IPS-18a (cell line): ENCODE results near the gene DCLRE1C.
A peak's percentile ranks its signal among the peaks of the same experiment; 100 is the strongest.
"Not testable (repeated sequence)": the region's sequence is repeated elsewhere in the genome, so short reads cannot be mapped to it uniquely, and the experiment has no call there.

ENCODE experiments used
- H3K27ac ChIP-seq: one replicate; pipeline ENCODE4 v1.5.1; 2013; ENCODE audit warnings: low read length
- H3K27me3 ChIP-seq: one replicate; pipeline ENCODE4 v1.6.1; 2013; ENCODE audit warnings: mild to moderate bottlenecking, low read length; ENCODE audit not compliant: control insufficient read depth, insufficient read depth
- H3K36me3 ChIP-seq: one replicate; pipeline ENCODE4 v1.6.1; 2013; ENCODE audit warnings: low read depth, low read length; ENCODE audit not compliant: control insufficient read depth
- H3K4me1 ChIP-seq: one replicate; pipeline ENCODE4 v1.6.1; 2013; ENCODE audit warnings: low read depth, low read length; ENCODE audit not compliant: control insufficient read depth
- H3K4me3 ChIP-seq: one replicate; pipeline ENCODE4 v1.5.1; 2013; ENCODE audit warnings: low read length
- H3K9ac ChIP-seq: one replicate; pipeline ENCODE4 v1.6.1; 2013; ENCODE audit warnings: mild to moderate bottlenecking, low read length, moderate library complexity
- H3K9me3 ChIP-seq: one replicate; pipeline ENCODE4 v1.6.1; 2013; ENCODE audit warnings: low read depth, low read length; ENCODE audit not compliant: control insufficient read depth

DCLRE1C gene

GRCh38 chr10:14967897-14968296 is 14.0 kb upstream of the DCLRE1C start:
- no peak overlapping the region for H3K27ac ChIP-seq
- H3K36me3 ChIP-seq: no peaks in the 10 kb centered on the region
- H3K4me3 ChIP-seq: no peak overlapping the region
- H3K9me3 ChIP-seq: no peaks in the 10 kb centered on the region
- H3K27me3 ChIP-seq: peaks cover 38% of the 10 kb centered on the region
- H3K4me1 ChIP-seq: no peaks in the 10 kb centered on the region
- H3K9ac ChIP-seq: no peak overlapping the region

- no peaks in the 10 kb centered on the region for H3K9me3 ChIP-seq
- peak within 1 kb of the TSS; percentile 66 for H3K9ac ChIP-seq
- H3K27ac ChIP-seq: peak within 1 kb of the TSS; percentile 55
- no peaks in the 10 kb centered on the region for H3K4me1 ChIP-seq
- H3K27me3 ChIP-seq: peaks cover 73% of the 10 kb centered on the region
- H3K4me3 ChIP-seq: peak within 1 kb of the TSS; percentile 77
- H3K36me3 ChIP-seq: no peaks in the 10 kb centered on the region
These were observed 5.5 kb upstream of the DCLRE1C start, which contains the start of gene MEIG1 for GRCh38 chr10:14959221-14960057. Gene MEIG1 (plus strand): TSS chr10:14959388. CDS start chr10:14966469, 7,081 bp downstream.

- Histone ChIP-seq H3K4me1 (no peaks in the 10 kb centered on the region), H3K27ac (no peak overlapping the region), H3K9me3 (no peaks in the 10 kb centered on the region), H3K9ac (no peak overlapping the region), H3K27me3 (peaks cover 73% of the 10 kb centered on the region), H3K36me3 (no peaks in the 10 kb centered on the region), H3K4me3 (peak overlapping the region; percentile 77)
These were observed 5.0 kb upstream of the DCLRE1C start for GRCh38 chr10:14958872-14959220.

DNA sequence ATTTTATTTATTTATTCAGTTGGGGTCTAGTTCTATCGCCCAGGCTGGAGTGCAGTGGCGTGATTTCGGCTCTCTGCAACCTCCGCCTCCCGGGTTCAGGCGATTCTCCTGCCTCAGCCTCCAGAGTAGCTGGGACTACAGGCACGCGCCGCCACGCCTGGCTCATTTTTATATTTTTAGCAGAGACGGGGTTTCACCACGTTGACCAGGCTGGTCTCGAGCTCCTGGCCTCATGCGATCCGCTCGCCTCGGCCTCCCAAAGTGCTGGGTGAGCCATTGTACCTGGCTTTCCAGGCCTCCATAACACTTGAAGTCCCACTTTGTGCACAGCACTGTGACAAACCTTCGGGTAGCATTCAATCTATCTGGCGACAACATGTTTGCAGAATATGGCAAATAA is 1.0 kb upstream of the DCLRE1C start:
- Histone ChIP-seq H3K4me3 (no peak overlapping the region), H3K4me1 (peaks cover 8% of the 10 kb centered on the region), H3K9me3 (no peaks in the 10 kb centered on the region), H3K27me3 (peaks cover 64% of the 10 kb centered on the region), H3K9ac (no peak overlapping the region), H3K36me3 (no peaks in the 10 kb centered on the region), H3K27ac (no peak overlapping the region)

DNA sequence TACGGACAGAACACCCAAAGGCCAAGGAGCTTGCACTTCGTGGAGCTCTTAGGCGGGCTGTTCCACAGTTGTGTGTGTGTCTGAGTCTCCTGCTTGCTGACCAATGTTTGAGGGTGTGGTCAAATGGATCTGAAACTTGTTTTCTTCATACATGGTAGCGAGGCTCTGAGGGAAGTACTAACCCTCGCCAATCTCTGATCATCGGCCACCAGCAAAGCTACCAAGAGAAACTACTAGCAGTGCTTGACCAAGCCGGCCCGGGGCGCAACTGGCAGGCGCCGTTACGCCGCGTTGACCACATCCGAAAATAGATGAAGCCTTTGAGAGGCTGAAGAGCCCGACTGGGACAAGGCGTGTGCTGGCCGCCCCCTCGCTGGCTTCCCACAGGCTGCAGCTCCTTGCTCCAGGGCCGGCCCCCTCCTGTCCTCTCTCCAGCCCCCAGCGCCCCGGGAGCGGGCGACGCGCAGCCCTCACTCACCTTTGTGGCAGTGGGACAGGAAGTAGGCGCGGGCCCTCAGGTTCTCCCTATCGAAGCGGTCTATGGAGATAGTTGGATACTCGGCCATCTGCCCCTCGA is 384 bp downstream of the DCLRE1C start:
- Histone ChIP-seq H3K27ac (no peak overlapping the region), H3K9me3 (no peaks in the 10 kb centered on the region), H3K9ac (peak overlapping the region; percentile 32), H3K4me3 (peak overlapping the region; percentile 72), H3K36me3 (no peaks in the 10 kb centered on the region), H3K4me1 (peaks cover 8% of the 10 kb centered on the region), H3K27me3 (peaks cover 58% of the 10 kb centered on the region)

DNA sequence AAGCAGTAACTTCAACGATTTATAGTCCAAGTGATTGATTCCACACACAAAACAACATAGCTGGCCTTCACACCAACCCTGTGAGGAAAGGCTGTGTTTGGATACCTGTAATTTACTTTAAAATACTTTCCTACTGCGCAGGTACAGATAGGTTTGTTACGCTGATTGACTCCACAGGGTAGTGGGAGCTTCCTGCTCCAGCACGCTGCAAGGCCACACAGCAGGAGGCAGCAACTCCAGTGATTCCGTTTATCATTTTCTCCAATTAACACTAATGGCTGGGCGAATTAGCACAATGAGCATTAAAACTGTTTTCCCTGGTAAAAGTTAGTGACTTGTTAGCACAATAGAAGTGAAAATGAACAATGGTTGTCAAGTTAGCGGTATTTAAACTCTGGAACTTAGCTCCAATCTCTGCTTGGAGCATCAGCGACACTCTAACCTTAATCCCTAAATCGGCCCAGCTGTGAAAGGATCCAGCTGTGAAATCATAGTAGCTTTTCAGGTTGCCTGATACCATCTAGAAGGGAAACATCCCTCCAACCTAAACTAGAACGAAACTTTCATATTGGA is 959 bp downstream of the DCLRE1C start:
- H3K36me3 ChIP-seq: no peaks in the 10 kb centered on the region
- H3K4me3 ChIP-seq: peak overlapping the region; percentile 72
- H3K4me1 ChIP-seq: peaks cover 8% of the 10 kb centered on the region
- peaks cover 53% of the 10 kb centered on the region for H3K27me3 ChIP-seq
- H3K27ac ChIP-seq: no peak overlapping the region
- no peak overlapping the region for H3K9ac ChIP-seq
- H3K9me3 ChIP-seq: no peaks in the 10 kb centered on the region

GRCh38 chr10:14949291-14949690 is 4.6 kb downstream of the DCLRE1C start:
- H3K9me3 ChIP-seq: no peaks in the 10 kb centered on the region
- peaks cover 8% of the 10 kb centered on the region for H3K4me1 ChIP-seq
- peaks cover 19% of the 10 kb centered on the region for H3K27me3 ChIP-seq
- H3K4me3 ChIP-seq: no peak overlapping the region
- no peaks in the 10 kb centered on the region for H3K36me3 ChIP-seq
- no peak overlapping the region for H3K9ac ChIP-seq
- no peak overlapping the region for H3K27ac ChIP-seq

GRCh38 chr10:14947268-14947667 is 6.6 kb downstream of the DCLRE1C start:
- Histone ChIP-seq H3K9ac (no peak overlapping the region), H3K36me3 (no peaks in the 10 kb centered on the region), H3K4me1 (no peaks in the 10 kb centered on the region), H3K4me3 (no peak overlapping the region), H3K9me3 (no peaks in the 10 kb centered on the region), H3K27me3 (peaks cover 6% of the 10 kb centered on the region), H3K27ac (no peak overlapping the region)

DNA sequence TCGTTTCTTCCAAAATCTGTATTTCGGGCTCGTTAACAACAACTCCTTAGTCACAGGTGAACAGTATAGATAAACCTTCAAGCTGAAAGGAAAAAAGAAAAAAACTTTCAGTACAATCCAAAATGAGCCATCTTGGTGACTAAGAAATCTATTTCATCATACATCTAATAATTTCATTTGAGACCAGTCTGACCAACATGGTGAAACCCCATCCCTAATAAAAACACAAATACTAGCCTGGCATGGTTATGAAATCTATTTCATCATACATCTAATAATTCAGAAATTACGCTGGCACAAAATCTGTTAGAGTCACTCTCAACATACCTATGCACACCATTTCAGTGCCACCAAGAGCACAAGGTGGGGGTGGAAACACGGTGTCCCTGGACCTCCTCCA is 8.8 kb downstream of the DCLRE1C start:
- no peaks in the 10 kb centered on the region for H3K4me1 ChIP-seq
- H3K4me3 ChIP-seq: no peak overlapping the region
- no peaks in the 10 kb centered on the region for H3K9me3 ChIP-seq
- H3K27me3 ChIP-seq: no peaks in the 10 kb centered on the region
- no peak overlapping the region for H3K27ac ChIP-seq
- H3K36me3 ChIP-seq: peaks cover 2% of the 10 kb centered on the region
- H3K9ac ChIP-seq: no peak overlapping the region

DNA sequence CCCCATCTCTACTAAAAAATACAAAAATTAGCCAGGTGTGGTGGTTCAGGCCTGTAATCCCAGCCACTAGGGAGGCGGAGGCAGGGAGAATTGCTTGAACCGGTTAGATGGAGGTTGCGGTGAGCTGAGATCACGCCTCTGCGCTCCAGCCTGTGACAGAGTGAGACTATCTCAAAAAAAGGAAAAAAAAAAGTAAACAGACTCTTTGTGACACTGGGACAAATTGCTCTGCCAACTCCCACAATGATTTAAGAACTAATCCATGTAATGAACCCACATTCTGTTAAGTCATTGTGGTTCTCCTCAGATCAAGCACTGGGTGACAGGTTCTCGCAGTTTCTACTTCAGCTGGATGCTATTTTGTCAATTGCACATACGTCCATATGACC is 11.0 kb downstream of the DCLRE1C start:
- H3K9me3 ChIP-seq, H3K4me1 ChIP-seq, H3K9ac ChIP-seq, H3K27me3 ChIP-seq, H3K4me3 ChIP-seq, H3K36me3 ChIP-seq, H3K27ac ChIP-seq: not testable (repeated sequence)

- H3K9ac ChIP-seq, H3K36me3 ChIP-seq, H3K4me1 ChIP-seq, H3K9me3 ChIP-seq, H3K27ac ChIP-seq, H3K4me3 ChIP-seq, H3K27me3 ChIP-seq: not testable (repeated sequence)
These were observed 11.5 kb downstream of the DCLRE1C start for GRCh38 chr10:14942147-14942949.
